HepG2 (cell line): ENCODE measurements around the gene CCDC18. TPM values are rescaled to one million over a fixed set of nuclear protein-coding genes. Genes with fewer than 3 reads are reported as not detected.
"Not testable (repeated sequence)": the region's sequence is repeated elsewhere in the genome, so short reads cannot be mapped to it uniquely, and the experiment has no call there.

Experiments
- ATAC-seq: fragments of 200-7000 bp; cut with Tn5 transposase; 3 replicates; pipeline ENCODE4 v1.9.1; 2020; ENCODE audit warnings: mild to moderate bottlenecking, moderate library complexity
- BruUV-seq: library from RNA; stranded (reverse); fragments of 400-500 nt; replicated peaks from 2 replicates; lab custom pipeline; 2021; lab: Mats Ljungman, UMichigan
- CTCF ChIA-PET: fragments of 300-600 bp; formaldehyde crosslinking; extraction: SDS; loops from one replicate; lab custom pipeline; 2021; ENCODE audit warnings: low total read pairs, inconsistent platforms, low intra/inter-chr PET ratio; lab: Yijun Ruan, JAX
- POLR2A ChIA-PET: fragments of 350-600 bp; sonication (Branson Sonifier 250); formaldehyde crosslinking; loops from one replicate; lab custom pipeline; 2020; ENCODE audit warnings: antibody characterized with exemption, inconsistent platforms; lab: Yijun Ruan, JAX
- DNase-seq: peaks from one replicate; pipeline ENCODE4 v3.0.0-alpha.2; 2015; ENCODE audit warnings: low spot score
- FAIRE-seq: peaks from 3 replicates; lab custom pipeline; 2011; peaks lifted over from hg19 to GRCh38; lab: Jason Lieb, UNC
- H2AFZ ChIP-seq: one replicate; pipeline ENCODE4 v1.6.1; 2011; ENCODE audit warnings: low read length, inconsistent platforms
- H3K27ac ChIP-seq: fragments of 300-600 bp; 3 replicates; pipeline ENCODE4 v1.8.0; 2011; ENCODE audit warnings: mixed run types, mild to moderate bottlenecking, mixed read lengths, low read length, inconsistent platforms; ENCODE audit not compliant: insufficient read depth; ENCODE audit errors: extremely low read length
- H3K27me3 ChIP-seq, 2 experiments: fragments of 200-600 bp in 1 of 2; 2 replicates in 1 of 2; 3 replicates in 1 of 2; pipeline versions ENCODE4 v1.6.0 to v1.8.0; 2011; ENCODE audit warnings: low read length in 2 of 2, mild to moderate bottlenecking in 2 of 2, moderate library complexity in 2 of 2, inconsistent platforms in 1 of 2; ENCODE audit not compliant: insufficient read depth in 2 of 2, control insufficient read depth in 1 of 2
- H3K36me3 ChIP-seq, 2 experiments: fragments of 200-600 bp in 1 of 2; replicated peaks in 1 of 2; 2 replicates in 1 of 2; 3 replicates in 1 of 2; pipeline versions ENCODE4 v1.5.1 to v1.8.0; 2011; ENCODE audit warnings: low read length in 2 of 2, inconsistent platforms in 1 of 2; ENCODE audit not compliant: insufficient read depth in 2 of 2, control insufficient read depth in 1 of 2
- H3K4me1 ChIP-seq: 2 replicates; pipeline ENCODE4 v1.5.1; 2012; ENCODE audit warnings: low read length, inconsistent platforms; ENCODE audit not compliant: insufficient read depth
- H3K4me2 ChIP-seq: 2 replicates; pipeline ENCODE4 v1.6.0; 2011; ENCODE audit warnings: low read depth, low read length, inconsistent platforms
- H3K4me3 ChIP-seq, 3 experiments: fragments of 200-600 bp in 1 of 3; sonication (generic), shearing (Covaris generic) in 1 of 3; replicated peaks in 1 of 3; 2 replicates each; pipeline ENCODE4 v1.5.1; 2011 to 2016; ENCODE audit warnings: low read length in 3 of 3, inconsistent platforms in 2 of 3, low read depth in 2 of 3, mild to moderate bottlenecking in 2 of 3, control low read depth in 1 of 3, mixed read lengths in 1 of 3; ENCODE audit not compliant: insufficient read depth in 1 of 3
- H3K79me2 ChIP-seq: one replicate; pipeline ENCODE4 v1.6.1; 2011; ENCODE audit warnings: low read length, inconsistent platforms; ENCODE audit not compliant: insufficient read depth
- H3K9ac ChIP-seq: 2 replicates; pipeline ENCODE4 v1.6.0; 2011; ENCODE audit warnings: mild to moderate bottlenecking, low read depth, low read length, inconsistent platforms; ENCODE audit not compliant: insufficient read depth
- H3K9me3 ChIP-seq: 2 replicates; pipeline ENCODE4 v1.5.1; 2012; ENCODE audit warnings: mild to moderate bottlenecking, low read length
- H4K20me1 ChIP-seq: 2 replicates; pipeline ENCODE4 v1.6.0; 2011; ENCODE audit warnings: inconsistent platforms, mild to moderate bottlenecking, low read length, moderate library complexity; ENCODE audit not compliant: insufficient read depth
- KDM2A ChIP-seq: sonication (generic); formaldehyde crosslinking; IDR thresholded peaks from 2 replicates; pipeline ENCODE4 v1.4.0; 2020; ENCODE audit warnings: low read depth, missing genetic modification reagents, borderline replicate concordance
- MLX ChIP-seq: IDR thresholded peaks from 2 replicates; pipeline ENCODE4 v1.6.1; 2016
- NFATC3 ChIP-seq: sonication (generic); formaldehyde crosslinking; IDR thresholded peaks from 2 replicates; pipeline ENCODE4 v1.5.1; 2020; ENCODE audit warnings: mild to moderate bottlenecking, missing genetic modification reagents
- PHB2 ChIP-seq: fragments of 450-650 bp; IDR thresholded peaks from 2 replicates; pipeline ENCODE4 v1.6.1; 2018; ENCODE audit not compliant: partially characterized antibody
- ZFP36 ChIP-seq: fragments of 150-350 bp; IDR thresholded peaks from 2 replicates; pipeline ENCODE4 v1.6.1; 2018; ENCODE audit warnings: borderline replicate concordance, low read length, low read depth; ENCODE audit not compliant: partially characterized antibody
- ZNF280B ChIP-seq: sonication (generic); formaldehyde crosslinking; IDR thresholded peaks from 2 replicates; pipeline ENCODE4 v1.5.0; 2020; ENCODE audit warnings: missing genetic modification reagents, mild to moderate bottlenecking, borderline replicate concordance
- ZNF572 ChIP-seq: sonication (generic); formaldehyde crosslinking; IDR thresholded peaks from 2 replicates; pipeline ENCODE4 v1.5.1; 2020; ENCODE audit warnings: mild to moderate bottlenecking, missing genetic modification reagents
- WGBS: methylation state at CpG from one replicate; pipeline ENCODE4 v1.1.6; 2017; ENCODE audit warnings: low lambda C conversion rate; 5-methylcytosine and 5-hydroxymethylcytosine counted together
- in situ Hi-C: cut with HindIII; loops from 2 replicates; pipeline ENCODE4 v1.10.0; 2017; ENCODE audit warnings: low pct_unique_long_range_greater_than_20kb; ENCODE audit not compliant: extremely low pct_ligation_motif_present
- intact Hi-C: fragments of 100-400 bp; cut with micrococcal nuclease; formaldehyde crosslinking; loops from one replicate; pipeline ENCODE4 v1.10.0; 2022; ENCODE audit not compliant: unreplicated experiment
- polyA plus RNA-seq, 8 experiments: library from polyadenylated mRNA; depleted of rRNA in 3 of 8; stranded (reverse) in 7 of 8; unstranded in 1 of 8; fragments of >200 nt; fragmentation: Illumina TruSeq in 4 of 8; extraction: Trizol in 4 of 8; gene quantifications; 2 replicates each; pipeline versions ENCODE4 v1.2.1 to v1.2.3, GENCODE V29; 2011 to 2016; ENCODE audit warnings: low read depth in 4 of 8, missing spikeins in 1 of 8, mixed read lengths in 1 of 8; ENCODE audit not compliant: insufficient read depth in 1 of 8
- total RNA-seq, 5 experiments: library from RNA; depleted of rRNA; stranded (reverse); fragments of >200 nt; fragmentation: Illumina TruSeq; extraction: Trizol; gene quantifications; 2 replicates each; pipeline ENCODE4 v1.2.3, GENCODE V29; 2016; ENCODE audit warnings: low read depth in 1 of 5
- TF ChIP-seq, protein P1 (sequence below): sonication (generic); formaldehyde crosslinking; IDR thresholded peaks from 2 replicates; pipeline ENCODE4 v1.8.0; 2022; ENCODE audit warnings: missing genetic modification reagents, mild to moderate bottlenecking, borderline replicate concordance
- TF ChIP-seq, protein P2 (sequence below): sonication (generic); formaldehyde crosslinking; IDR thresholded peaks from 2 replicates; pipeline ENCODE4 v1.8.1; 2023; ENCODE audit warnings: mild to moderate bottlenecking, missing genetic modification reagents, borderline replicate concordance

The CCDC18 gene
- total and polyA plus RNA-seq, 2 of the 13 experiments (the other 11 are each of a cell fraction or from before 2014, with no cell fraction given): 1.9 to 18.4 TPM

DNA sequence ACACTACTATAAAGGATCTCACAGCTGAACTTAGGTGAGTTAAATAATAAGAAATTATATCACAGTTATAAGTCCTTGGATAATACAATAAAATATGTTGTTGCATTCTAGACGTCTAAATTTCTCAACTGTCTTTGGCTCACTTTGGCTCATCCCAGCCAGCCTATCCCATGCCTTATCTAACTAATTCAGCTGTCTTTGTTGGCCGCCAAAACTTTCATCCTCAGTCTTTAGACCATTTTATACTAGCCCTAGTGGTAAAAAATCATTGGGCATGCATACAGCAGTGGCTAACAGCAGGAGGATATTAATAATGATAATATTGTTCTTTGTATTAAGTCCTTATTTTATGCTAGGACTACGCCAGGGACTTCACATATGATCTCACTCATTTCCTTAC lies 59.3 kb downstream of the CCDC18 start (continued):
- TF ChIP-seq, protein P1, sequence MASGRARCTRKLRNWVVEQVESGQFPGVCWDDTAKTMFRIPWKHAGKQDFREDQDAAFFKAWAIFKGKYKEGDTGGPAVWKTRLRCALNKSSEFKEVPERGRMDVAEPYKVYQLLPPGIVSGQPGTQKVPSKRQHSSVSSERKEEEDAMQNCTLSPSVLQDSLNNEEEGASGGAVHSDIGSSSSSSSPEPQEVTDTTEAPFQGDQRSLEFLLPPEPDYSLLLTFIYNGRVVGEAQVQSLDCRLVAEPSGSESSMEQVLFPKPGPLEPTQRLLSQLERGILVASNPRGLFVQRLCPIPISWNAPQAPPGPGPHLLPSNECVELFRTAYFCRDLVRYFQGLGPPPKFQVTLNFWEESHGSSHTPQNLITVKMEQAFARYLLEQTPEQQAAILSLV (CRISPR knock-in tag): no peak
- TF ChIP-seq ZNF572 (CRISPR knock-in tag) (no peak), MLX (no peak), KDM2A (CRISPR knock-in tag) (no peak), PHB2 (no peak), NFATC3 (CRISPR knock-in tag) (no peak)
- TF ChIP-seq, protein P2, sequence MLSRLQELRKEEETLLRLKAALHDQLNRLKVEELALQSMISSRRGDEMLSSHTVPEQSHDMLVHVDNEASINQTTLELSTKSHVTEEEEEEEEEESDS: no peak

DNA sequence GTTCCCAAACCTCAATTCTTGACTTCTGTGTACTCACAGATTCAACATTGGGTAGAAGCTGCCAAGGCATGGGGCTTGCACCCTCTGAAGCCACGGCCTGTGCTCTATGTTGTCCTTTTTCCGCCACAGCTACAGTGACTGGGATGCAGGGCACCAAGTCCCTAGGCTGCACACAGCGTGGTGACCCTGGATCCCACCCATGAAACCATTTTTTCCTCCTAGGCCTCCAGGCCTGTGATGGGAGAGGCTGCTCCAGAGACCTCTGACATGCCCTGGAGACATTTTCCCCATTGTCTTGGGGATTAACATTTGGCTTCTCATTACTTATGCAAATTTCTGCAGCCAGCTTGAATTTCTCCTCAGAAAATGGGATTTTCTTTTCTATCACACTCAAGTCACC lies 62.7 kb downstream of the CCDC18 start:
- in situ Hi-C loops: not testable (repeated sequence)
- TF ChIP-seq ZFP36 (peak; percentile 71), ZNF280B (CRISPR knock-in tag) (0 out of 2 replicates have a peak, but pooled peaks have one; percentile 41)

More for the DNA sequence above, 62.7 kb downstream of the CCDC18 start:
- DNase-seq, FAIRE-seq, ATAC-seq, POLR2A ChIA-PET, intact Hi-C loops, H3K9ac ChIP-seq, H3K27ac ChIP-seq, H3K4me3 ChIP-seq, CTCF ChIA-PET, BruUV-seq, H3K4me1 ChIP-seq, H4K20me1 ChIP-seq, H2AFZ ChIP-seq, H3K27me3 ChIP-seq, H3K79me2 ChIP-seq, H3K4me2 ChIP-seq: not testable (repeated sequence)
- Histone ChIP-seq H3K9me3 (peaks cover 25% of the 10 kb centered on the region), H3K36me3 (peaks cover 0 to 14% of the 10 kb centered on the region in 2 experiments; a peak in 3 of 5 replicates)
- 100% methylated on average over 3 of the region's 3 CpGs for WGBS
